Measurements from ENCODE around the gene SESN3.
A peak's percentile ranks its signal among the peaks of the same experiment; 100 is the strongest.

Gene SESN3

GRCh38 chr11:95231881-95232605, 1.0 kb upstream of the SESN3 start:
- H2AFZ ChIP-seq, result peak overlapping the region; percentile 79
- H3K4me3 ChIP-seq (ENCODE audit: low read depth, low read length), result peak overlapping the region; percentile 56
- H3K27ac ChIP-seq, result peak overlapping the region; percentile 94
- H3K4me1 ChIP-seq, result peaks cover 4% of the 10 kb centered on the region
- no peaks in the 10 kb centered on the region for H3K27me3 ChIP-seq (ENCODE audit: control insufficient read depth, insufficient read depth, low read length)
- peak overlapping the region; percentile 81 for H3K4me2 ChIP-seq (ENCODE audit: low read length)
- H3K36me3 ChIP-seq (ENCODE audit: control insufficient read depth, insufficient read depth, low read length), result no peaks in the 10 kb centered on the region
- no peak for TF ChIP-seq CTCF (IDR thresholded peaks at IDR 0.05)
- H3K9ac ChIP-seq, result no peak overlapping the region
- H3K9me3 ChIP-seq (ENCODE audit: control insufficient read depth, low read length), result no peaks in the 10 kb centered on the region
- no peaks in the 10 kb centered on the region for H3K79me2 ChIP-seq

- TF ChIP-seq CTCF (IDR thresholded peaks at IDR 0.05), result no peak
Observed at GRCh38 chr11:95230810-95231126, 234 bp downstream of the SESN3 start.

GRCh38 chr11:95229993-95230809, 801 bp downstream of the SESN3 start:
- peak overlapping the region; percentile 40 for H2AFZ ChIP-seq
- H3K9ac ChIP-seq, result peak overlapping the region; percentile 1
- peak overlapping the region; percentile 83 for H3K27ac ChIP-seq
- peak overlapping the region; percentile 48 for H3K4me2 ChIP-seq (ENCODE audit: low read length)
- peaks cover 4% of the 10 kb centered on the region for H3K4me1 ChIP-seq
- peaks cover 2% of the 10 kb centered on the region for H3K79me2 ChIP-seq
- no peaks in the 10 kb centered on the region for H3K9me3 ChIP-seq (ENCODE audit: control insufficient read depth, low read length)
- peak overlapping the region; percentile 72 for H3K4me3 ChIP-seq (ENCODE audit: low read depth, low read length)
- no peaks in the 10 kb centered on the region for H3K36me3 ChIP-seq (ENCODE audit: control insufficient read depth, insufficient read depth, low read length)
- TF ChIP-seq CTCF (IDR thresholded peaks at IDR 0.05), result no peak
- H3K27me3 ChIP-seq (ENCODE audit: control insufficient read depth, insufficient read depth, low read length), result no peaks in the 10 kb centered on the region

More at GRCh38 chr11:95230810-95231126, 234 bp downstream of the SESN3 start:
- Histone ChIP-seq H2AFZ (peak overlapping the region; percentile 40), H3K9ac (peak overlapping the region; percentile 1), H3K4me2 (ENCODE audit: low read length) (peak overlapping the region; percentile 48), H3K79me2 (no peaks in the 10 kb centered on the region), H3K4me1 (peaks cover 4% of the 10 kb centered on the region), H3K36me3 (ENCODE audit: control insufficient read depth, insufficient read depth, low read length) (no peaks in the 10 kb centered on the region), H3K27me3 (ENCODE audit: control insufficient read depth, insufficient read depth, low read length) (no peaks in the 10 kb centered on the region), H3K9me3 (ENCODE audit: control insufficient read depth, low read length) (no peaks in the 10 kb centered on the region), H3K4me3 (ENCODE audit: low read depth, low read length) (peak overlapping the region; percentile 72), H3K27ac (peak overlapping the region; percentile 83)

GRCh38 chr11:95229199-95229992, 1.6 kb downstream of the SESN3 start:
- H3K36me3 ChIP-seq (ENCODE audit: control insufficient read depth, insufficient read depth, low read length), result no peaks in the 10 kb centered on the region
- no peak overlapping the region for H2AFZ ChIP-seq
- peaks cover 6% of the 10 kb centered on the region for H3K79me2 ChIP-seq
- peaks cover 4% of the 10 kb centered on the region for H3K4me1 ChIP-seq
- H3K27me3 ChIP-seq (ENCODE audit: control insufficient read depth, insufficient read depth, low read length), result no peaks in the 10 kb centered on the region
- no peaks in the 10 kb centered on the region for H3K9me3 ChIP-seq (ENCODE audit: control insufficient read depth, low read length)
- H3K9ac ChIP-seq, result peak overlapping the region; percentile 1
- peak overlapping the region; percentile 48 for H3K4me2 ChIP-seq (ENCODE audit: low read length)
- peak overlapping the region; percentile 83 for H3K27ac ChIP-seq
- H3K4me3 ChIP-seq (ENCODE audit: low read depth, low read length), result peak overlapping the region; percentile 72
- TF ChIP-seq CTCF (IDR thresholded peaks at IDR 0.05), result no peak

Data from parathyroid adenoma (tissue), 2 donors.